PFSK-1 (cell line): Measurements from ENCODE around the gene SCTR.

ENCODE experiments used
- FOXP2 ChIP-seq: optimal IDR thresholded peaks from 2 replicates; pipeline ENCODE3; 2011; ENCODE audit warnings: borderline replicate concordance, control low read depth, inconsistent platforms; ENCODE audit not compliant: insufficient read depth; ENCODE audit errors: extremely low read length, extremely low read depth
- POLR2AphosphoS5 ChIP-seq: IDR thresholded peaks from 2 replicates; pipeline ENCODE4 v1.6.1; 2012; ENCODE audit warnings: low read depth, mild to moderate bottlenecking, control low read depth, low read length, moderate library complexity
- REST ChIP-seq, 2 experiments: IDR thresholded peaks; 2 replicates each; pipeline versions ENCODE4 v1.6.1 to v1.8.0; 2011 to 2012; ENCODE audit warnings: low read depth in 2 of 2, low read length in 2 of 2, control low read depth in 1 of 2, inconsistent platforms in 1 of 2, mild to moderate bottlenecking in 1 of 2, moderate library complexity in 1 of 2; ENCODE audit not compliant: insufficient read depth in 1 of 2
- SIN3A ChIP-seq: IDR thresholded peaks from 2 replicates; pipeline ENCODE4 v1.6.1; 2012; ENCODE audit warnings: mild to moderate bottlenecking, low read length, moderate library complexity, borderline replicate concordance; ENCODE audit not compliant: insufficient read depth
- TAF1 ChIP-seq: IDR thresholded peaks from 2 replicates; pipeline ENCODE4 v1.6.1; 2012; ENCODE audit warnings: low read length, control low read depth, borderline replicate concordance; ENCODE audit not compliant: insufficient read depth

SCTR gene

GRCh38 chr2:119438726-119439284 lies 85.5 kb downstream of the SCTR start:
- no peak for TF ChIP-seq SIN3A
- no peak for TF ChIP-seq TAF1
- no peak for TF ChIP-seq FOXP2
- TF ChIP-seq POLR2AphosphoS5: no peak
- no peak for TF ChIP-seq REST (IDR thresholded peaks at IDR 0.05; ENCODE audit: insufficient read depth in 1 of 2, low read depth in 2 of 2, low read length in 2 of 2)

- TF ChIP-seq TAF1 (no peak), SIN3A (no peak), FOXP2 (no peak)
These were observed 86.1 kb downstream of the SCTR start for GRCh38 chr2:119438128-119438656.

- no peak for TF ChIP-seq POLR2AphosphoS5
- no peak for TF ChIP-seq SIN3A
- TF ChIP-seq REST (IDR thresholded peaks at IDR 0.05; ENCODE audit: insufficient read depth in 1 of 2, low read depth in 2 of 2, low read length in 2 of 2): no peak
- no peak for TF ChIP-seq TAF1
- no peak for TF ChIP-seq FOXP2
These were observed 87.1 kb downstream of the SCTR start for GRCh38 chr2:119436993-119437772.

- TF ChIP-seq FOXP2 (no peak), POLR2AphosphoS5 (no peak), REST (IDR thresholded peaks at IDR 0.05; ENCODE audit: insufficient read depth in 1 of 2, low read depth in 2 of 2, low read length in 2 of 2) (no peak), TAF1 (no peak), SIN3A (no peak)
These were observed 88.4 kb downstream of the SCTR start for GRCh38 chr2:119435953-119436297.

DNA sequence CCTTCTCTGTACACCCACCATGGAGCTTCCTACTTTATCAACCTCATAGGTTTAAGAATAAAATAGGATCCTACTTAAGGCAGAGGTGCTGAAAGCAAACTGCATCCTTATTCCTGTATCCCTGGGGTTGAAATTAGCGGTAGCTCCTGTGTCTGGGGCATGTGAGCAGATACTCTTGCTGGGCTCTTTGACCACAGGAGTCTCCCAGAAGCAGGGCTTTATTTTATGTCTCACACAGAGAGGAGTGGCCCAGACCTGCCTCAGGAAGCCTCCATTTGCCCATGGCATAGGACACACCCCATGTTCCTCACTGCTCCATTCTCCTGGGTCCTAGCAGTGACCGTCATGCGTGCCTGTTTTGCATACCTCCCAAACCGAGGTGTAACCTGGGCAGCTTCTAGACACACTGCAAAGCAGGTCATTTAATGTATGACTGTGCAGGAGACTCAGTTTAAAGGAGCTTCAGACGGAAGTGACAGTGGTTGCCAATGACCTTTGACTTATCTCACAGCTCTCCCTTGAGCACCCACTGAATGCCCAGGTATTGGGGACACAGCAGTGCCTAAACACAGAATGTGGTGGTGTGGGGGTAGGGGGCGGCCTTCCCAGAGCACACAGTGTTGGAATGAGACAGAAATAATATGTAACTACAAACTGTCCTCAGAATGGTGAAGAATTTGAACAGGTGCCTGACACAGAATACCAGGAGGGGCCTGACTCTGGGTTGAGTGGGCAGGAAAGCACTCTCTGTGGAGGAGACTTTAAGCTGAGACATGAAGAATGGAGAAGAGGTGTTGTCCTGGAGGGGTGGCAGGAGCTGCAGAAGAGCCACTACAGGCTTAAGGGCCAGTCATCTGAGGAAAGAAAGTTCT lies 89.0 kb downstream of the SCTR start:
- no peak for TF ChIP-seq FOXP2
